Stimulated activated CD8-positive, alpha-beta memory T cell treated with anti-CD3 and anti-CD28 coated beads, Interleukin-2, amount 100 ng/mL, for 48 hours (primary cell): ENCODE measurements around the gene RHBDF2.

Source experiments
- DNase-seq, 2 donors: peaks; one replicate each; pipeline ENCODE4 v3.0.0-alpha.2; 2020; ENCODE audit warnings: low read depth in 2 of 2

The RHBDF2 gene

GRCh38 chr17:76461765-76462555 is 39.3 kb downstream of the RHBDF2 start:
- DNase-seq: no peak

- no peak for DNase-seq
Measured at GRCh38 chr17:76459674-76460073, 41.5 kb downstream of the RHBDF2 start.

GRCh38 chr17:76458580-76459490 is 42.4 kb downstream of the RHBDF2 start:
- no peak for DNase-seq

DNA sequence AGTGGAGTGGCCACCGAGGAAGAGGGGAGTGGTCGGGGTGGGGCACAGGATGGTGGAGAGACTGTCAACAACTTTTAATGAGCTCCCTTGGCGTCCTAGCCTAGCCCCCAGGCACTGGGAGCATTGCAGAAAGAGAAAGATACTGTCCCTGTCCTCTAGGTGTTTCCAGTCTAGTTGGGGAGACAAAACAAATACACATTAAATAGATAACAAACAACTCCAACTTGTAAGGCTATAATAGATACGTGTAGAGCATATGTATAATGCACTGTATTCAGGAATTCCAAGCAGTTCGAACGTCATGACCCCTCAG is 47.8 kb downstream of the RHBDF2 start:
- no peak for DNase-seq

DNA sequence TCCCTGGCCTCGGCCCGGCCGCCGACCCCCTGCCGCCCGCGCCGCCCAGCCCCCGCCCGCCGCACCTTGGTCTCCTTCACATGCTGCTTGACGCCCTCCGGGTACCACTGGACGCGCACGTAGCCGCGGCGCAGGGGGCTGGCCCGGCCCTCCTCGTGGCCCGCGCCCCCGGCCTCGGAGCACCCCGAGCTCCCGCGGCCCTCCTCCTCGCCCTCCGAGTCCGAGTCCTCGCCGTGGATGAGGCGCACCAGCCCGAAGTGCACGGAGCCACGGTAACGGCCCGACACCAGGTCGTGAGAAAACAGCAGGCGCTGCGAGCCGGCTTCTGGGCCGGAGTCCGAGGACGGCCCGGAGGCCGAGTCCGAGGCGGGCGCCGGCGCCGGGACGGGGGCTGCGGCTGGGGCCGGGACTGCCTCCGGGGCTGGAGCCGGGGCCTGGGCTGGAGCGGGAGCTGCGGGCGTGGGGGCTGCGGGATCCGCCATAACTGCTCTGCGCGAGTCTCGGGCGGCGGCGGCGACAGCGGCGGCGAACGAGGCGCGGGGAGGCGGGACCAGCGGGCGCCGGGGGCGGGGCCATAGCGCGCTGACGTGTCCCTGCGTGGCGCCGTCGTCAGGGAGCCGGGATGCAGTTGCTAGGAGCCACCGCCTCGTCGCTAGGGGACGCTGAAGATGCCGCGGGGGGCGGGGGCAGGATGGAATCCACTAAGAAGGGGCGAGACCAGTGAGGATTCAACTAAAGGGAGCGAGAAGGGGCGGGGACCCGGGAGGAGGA is 48.4 kb downstream of the RHBDF2 start, which contains the start of gene UBE2O:
TSS of gene UBE2O (minus strand) at position 493 of the 771 bp plus-strand sequence. CDS start at position 482, 11 bp downstream.
- DNase-seq: peak; percentile 88

GRCh38 chr17:76452127-76452659 is 49.0 kb downstream of the RHBDF2 start:
- DNase-seq: peak in 1 of 2 donors; percentile 5

DNA sequence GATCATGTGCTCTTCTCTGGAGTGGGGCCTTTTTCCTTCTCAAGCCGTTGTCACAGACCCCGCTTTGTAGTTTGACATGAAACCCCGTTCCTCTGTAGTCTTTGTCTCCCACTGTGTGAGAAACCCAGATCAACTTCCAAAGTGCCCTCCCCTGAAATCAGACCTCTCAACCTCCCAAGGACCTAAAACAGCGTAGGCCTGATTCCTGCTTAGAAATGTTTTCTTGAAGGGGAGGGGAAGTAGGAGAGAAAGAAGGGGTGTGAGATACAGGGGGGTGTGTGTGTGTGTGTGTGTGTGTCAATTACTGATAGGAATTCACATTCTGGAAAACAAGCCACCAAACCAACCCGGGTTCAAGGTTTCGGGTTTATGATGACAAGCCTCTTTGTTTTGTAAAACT is 49.7 kb downstream of the RHBDF2 start:
- no peak for DNase-seq

GRCh38 chr17:76449126-76449525 is 52.1 kb downstream of the RHBDF2 start:
- no peak for DNase-seq

DNA sequence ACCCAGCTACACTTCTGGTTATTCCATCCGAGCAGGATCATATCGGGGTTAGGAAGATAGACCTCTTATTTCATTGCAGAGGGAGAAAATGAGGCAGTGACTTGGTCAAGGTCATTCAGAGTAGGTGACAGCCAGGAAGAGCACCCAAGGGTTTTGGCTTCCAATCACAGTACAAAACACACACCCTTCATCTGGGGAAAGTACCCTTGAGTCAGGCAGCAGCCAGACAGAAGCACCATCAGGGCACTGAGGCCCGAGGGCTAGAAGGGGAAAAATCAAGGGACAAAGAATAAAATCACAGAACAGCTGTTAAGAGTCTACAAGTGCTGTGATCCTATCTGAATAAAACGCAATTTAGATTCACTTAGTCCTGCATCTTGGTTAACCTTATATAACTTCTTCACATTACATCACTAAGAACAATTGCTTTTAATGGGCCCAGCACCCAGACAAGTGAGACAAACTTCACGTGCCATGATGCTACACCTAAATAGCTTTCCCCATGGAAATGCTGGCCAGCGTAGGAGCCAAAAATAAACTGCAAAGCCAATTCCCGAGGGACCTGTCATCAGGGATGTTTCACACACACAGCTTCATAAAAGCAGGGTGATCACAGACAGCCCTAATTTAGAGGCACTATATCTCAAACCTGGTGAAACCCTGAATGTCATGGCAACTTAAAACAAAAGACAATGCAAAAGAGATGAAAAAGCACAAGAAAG is 53.1 kb downstream of the RHBDF2 start:
- DNase-seq: no peak

DNA sequence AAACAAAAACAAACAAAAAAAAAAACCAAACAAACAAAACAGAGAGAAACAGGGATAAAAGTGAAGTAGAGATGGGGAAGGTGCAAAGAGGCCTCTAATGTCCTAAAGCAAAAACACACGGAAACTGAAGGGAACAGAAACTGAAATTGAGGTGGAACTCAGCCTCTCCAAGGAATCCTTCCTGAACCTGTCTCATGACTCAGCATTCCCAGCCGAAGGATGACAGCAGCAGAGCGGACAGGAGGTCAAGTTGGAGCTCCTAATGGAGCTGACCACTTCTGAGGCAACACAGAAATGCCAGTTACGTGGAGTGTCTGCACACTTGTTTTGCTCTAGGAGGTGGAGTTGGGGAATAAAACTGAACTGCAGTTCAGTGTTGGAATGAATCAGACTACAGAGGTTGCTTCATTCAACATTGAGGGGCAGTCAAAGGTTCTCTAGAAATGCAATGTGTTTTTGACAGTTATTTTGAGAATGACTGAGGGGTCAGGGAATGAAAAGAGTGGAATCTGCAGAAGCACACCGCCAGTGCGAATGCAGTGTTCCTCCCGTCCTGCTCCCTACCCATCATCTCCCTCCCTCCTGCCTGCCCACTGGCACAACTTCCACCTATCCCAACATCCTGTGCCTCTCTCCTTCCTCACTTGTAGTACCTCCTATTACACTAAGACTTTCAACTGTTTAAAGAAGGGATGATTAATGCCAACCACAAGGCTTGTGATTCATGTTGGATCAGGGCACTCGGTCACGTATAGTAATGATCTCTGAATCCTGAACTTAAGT is 54.6 kb downstream of the RHBDF2 start:
- DNase-seq: no peak

DNA sequence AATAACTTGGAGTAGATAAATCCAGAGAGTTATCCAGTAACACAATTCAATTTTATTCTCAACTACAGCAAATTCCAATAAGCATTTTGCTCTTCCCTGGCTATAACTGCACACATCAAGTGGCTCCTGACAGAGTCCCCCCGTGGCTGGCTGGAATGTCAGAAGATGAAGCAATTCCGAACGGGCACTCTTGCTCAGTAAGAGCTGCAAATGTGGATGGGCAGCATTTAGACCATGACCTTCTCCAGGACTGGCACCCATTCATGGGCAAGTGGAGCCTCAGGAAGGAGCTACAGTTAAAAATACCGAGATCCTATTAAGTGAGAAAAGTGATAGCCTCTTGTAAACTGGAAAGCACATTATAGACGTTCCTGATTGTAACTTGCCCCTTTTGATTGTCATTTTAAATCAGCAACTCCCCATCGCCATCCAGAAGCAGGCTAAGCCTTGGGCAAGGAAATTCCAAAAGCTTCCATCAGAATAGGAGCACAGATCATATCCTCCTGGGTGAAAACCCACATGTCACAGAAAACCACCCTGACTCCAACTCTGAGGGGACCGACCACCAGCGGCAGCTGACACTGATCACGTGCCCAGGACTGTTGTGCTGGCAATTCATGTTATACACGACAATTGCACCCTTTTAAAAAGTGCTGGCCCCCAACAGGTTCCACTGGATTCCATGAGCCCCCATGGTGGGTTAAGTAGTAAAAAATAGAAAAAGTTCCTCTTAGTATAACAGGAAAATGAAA is 55.4 kb downstream of the RHBDF2 start:
- no peak for DNase-seq

DNA sequence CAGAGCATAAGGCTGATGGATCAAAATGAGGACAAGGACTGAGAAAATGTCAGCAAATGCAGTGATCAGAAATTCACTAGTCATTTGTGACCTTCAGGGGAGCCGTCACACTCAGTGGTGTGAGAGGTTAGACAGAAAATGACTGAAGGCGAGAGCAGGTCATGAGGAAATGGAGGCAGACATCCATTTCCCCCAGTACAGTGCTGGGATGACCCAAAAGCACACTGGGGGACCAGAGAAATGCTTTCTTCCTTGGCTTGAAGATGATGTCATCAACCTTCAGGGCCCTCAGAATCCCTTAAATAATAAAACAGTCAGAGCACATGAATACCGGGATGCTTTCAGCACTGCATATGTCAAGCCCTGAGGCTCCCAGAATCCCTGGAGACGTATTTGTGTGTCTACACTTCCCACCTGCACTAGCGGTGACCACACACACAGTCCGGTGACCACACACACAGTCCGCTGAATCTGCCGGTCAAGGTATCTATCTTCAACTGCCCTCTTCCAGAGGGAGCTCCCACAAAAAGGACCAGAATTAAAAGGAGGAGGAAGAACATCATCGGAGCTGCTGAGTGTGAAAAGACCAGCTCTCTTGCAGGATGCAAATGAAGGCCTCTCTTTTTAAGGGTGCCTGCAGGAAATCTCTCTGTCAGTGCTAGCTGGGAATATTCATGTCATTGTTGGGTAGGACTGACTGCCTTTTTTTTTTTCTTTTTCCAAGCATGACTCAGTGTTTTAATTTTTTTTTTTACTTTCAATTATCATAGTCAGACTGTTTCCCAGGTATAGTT is 56.5 kb downstream of the RHBDF2 start:
- DNase-seq: no peak

DNA sequence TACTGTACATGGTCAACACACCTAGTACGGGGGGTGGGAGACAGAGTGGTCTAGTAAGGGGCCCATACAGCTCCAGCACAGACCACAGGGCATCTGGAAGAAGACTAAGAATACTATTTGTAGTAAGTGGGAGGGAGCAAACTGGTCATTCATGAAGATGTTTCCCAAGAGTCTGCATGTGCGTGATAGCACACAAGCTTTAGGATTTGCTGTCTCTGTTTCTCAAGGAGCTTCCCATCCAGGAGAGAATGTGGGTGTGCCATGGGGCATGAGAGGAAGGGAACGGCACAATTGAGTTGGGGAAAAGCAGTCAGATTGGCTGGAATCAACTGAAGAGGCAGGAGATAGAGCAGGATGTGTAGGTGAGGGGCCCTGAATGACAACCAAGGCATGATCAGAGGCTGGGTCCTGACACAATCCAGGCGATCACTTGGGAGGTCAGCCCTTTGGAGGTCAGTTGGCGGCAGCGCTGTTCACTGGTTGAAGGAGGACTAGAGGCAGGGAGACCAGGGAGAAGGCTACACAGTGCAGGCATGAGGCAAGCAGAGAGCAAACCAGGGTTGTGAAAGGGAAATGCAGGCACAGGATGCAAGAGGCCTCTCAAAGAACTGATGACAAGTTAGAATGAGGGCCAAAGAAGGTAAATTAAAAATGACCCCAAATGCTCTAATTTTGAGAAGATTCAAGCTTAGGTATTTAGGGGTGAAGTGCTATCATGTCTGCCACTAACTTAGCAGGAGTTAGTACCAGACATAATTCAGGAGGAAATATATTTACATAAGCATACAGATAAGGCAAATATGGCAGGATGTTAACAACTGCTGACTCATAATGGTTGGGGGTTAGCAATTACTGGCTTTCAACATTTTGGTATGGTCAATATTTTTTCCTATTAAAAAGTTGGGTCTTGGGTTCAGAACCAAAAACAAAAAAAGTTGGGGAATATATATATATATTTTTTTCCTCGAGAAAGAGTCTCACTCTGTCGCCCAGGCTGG is 58.6 kb downstream of the RHBDF2 start:
- DNase-seq: no peak

GRCh38 chr17:76441686-76442340 is 59.4 kb downstream of the RHBDF2 start:
- no peak for DNase-seq

DNA sequence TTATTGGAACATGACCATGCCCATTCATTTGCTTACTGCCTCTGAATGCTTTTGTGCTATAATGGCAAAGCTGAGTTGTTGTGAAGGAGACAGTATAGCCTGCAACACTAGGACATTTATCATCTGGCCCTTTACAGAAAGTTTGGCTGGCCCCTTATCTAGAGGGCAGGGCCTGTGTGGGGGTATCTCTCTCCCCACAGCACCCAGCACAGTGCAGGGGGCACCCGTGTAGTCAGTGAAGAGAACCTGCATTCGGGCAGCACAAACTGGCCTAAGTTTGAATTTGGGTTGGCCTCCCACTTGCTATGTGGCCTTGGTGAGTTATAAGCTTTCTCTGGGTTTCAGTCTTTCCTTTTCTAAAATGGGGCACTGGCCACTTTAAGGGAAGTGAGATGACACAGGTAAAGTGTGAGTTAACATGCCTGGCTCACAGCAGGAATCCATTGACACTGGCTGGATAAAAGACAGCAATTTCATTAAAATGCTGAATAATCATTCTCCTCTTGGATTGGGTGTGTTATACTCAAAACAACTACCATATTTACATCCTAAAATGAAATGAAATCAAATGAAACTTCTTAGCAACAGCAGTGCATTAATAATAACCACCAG is 60.4 kb downstream of the RHBDF2 start:
- DNase-seq: no peak

DNA sequence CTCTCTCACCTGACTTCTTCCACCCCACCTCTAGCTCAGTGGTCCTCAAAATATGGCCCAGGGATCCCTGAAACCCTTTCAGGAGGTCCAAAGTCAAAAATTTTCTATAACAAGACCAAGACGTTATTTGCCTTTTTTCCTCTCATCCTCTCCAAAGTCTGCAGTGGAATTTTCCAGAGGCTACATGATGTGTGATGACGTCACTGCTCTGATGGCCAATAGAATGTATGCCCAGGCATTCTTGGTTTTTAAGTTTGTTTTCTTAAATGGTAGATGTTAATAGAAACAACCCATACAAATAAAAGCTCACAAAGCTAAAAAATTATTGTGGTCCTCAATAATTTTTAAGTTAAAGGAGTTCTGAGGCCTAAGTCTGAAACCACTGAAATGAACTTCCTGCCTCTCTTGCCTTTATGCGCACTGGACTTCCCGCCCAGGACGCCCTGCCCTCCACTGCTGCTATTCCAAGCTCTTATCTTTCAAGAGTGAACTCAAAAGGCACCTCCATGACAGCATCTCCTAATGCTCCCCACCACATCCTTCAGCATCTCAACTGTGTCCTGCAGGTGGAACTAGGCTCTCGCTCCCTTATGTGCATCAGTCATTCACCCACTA is 61.8 kb downstream of the RHBDF2 start:
- DNase-seq: no peak
